Nephron progenitor cell (in vitro differentiated cells): ENCODE data around the gene REEP2.

Experiments
- DNase-seq: peaks from one replicate; pipeline ENCODE4 v3.0.0; 2021
- H3K27ac Mint-ChIP-seq: 2 replicates; pipeline ENCODE4 v1.8.0; 2021; ENCODE audit warnings: mild to moderate bottlenecking, moderate library complexity, mixed read lengths
- H3K27me3 Mint-ChIP-seq: 2 replicates; pipeline ENCODE4 v1.8.0; 2021; ENCODE audit warnings: mild to moderate bottlenecking, low read depth, mixed read lengths; ENCODE audit not compliant: poor library complexity
- H3K36me3 Mint-ChIP-seq: 2 replicates; pipeline ENCODE4 v1.8.0; 2021; ENCODE audit warnings: low read depth, mixed read lengths
- H3K4me1 Mint-ChIP-seq: 2 replicates; pipeline ENCODE4 v1.8.0; 2021; ENCODE audit warnings: mixed read lengths
- H3K4me3 Mint-ChIP-seq: 2 replicates; pipeline ENCODE4 v1.8.0; 2021; ENCODE audit warnings: mild to moderate bottlenecking, moderate library complexity, mixed read lengths
- H3K9me3 Mint-ChIP-seq: 2 replicates; pipeline ENCODE4 v1.8.0; 2021; ENCODE audit warnings: mild to moderate bottlenecking, moderate library complexity, mixed read lengths
- CTCF ChIP-seq: fragments of 200-600 bp; sonication (generic); IDR thresholded peaks from 2 replicates; pipeline ENCODE4 v1.5.0; 2021; ENCODE audit warnings: antibody characterized with exemption

REEP2 gene

GRCh38 chr5:138458384-138458783, 19.5 kb downstream of the REEP2 start:
- Mint-ChIP-seq H3K36me3 (no peaks in the 10 kb centered on the region), H3K9me3 (no peaks in the 10 kb centered on the region), H3K27me3 (peaks cover 17% of the 10 kb centered on the region), H3K4me1 (peaks cover 46% of the 10 kb centered on the region), H3K27ac (no peak overlapping the region), H3K4me3 (no peak overlapping the region)
- DNase-seq = no peak
- no peak for TF ChIP-seq CTCF

DNA sequence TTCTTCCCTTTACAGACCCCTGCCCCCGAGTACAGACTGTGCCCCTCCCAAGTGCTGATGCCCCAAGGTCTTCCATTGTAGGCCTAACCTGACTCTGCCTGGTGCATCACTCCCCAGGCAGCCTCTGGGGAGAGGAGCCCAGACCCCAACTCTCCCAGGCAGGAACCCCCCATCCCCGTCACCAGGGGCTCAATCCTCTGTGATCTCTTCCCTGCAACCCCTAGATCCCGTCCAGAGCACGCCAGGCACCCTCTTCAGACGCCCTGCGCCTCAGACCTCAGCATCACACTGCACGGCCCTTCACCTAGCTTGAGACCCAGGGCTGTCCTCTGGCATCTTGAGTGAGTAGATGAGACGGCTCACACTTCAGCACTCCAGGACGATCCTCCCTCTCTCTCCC, 20.0 kb downstream of the REEP2 start:
- Mint-ChIP-seq H3K36me3 (no peaks in the 10 kb centered on the region), H3K4me3 (no peak overlapping the region), H3K4me1 (peaks cover 50% of the 10 kb centered on the region), H3K27me3 (peaks cover 13% of the 10 kb centered on the region), H3K27ac (no peak overlapping the region), H3K9me3 (no peaks in the 10 kb centered on the region)
- no peak for TF ChIP-seq CTCF
- no peak for DNase-seq

GRCh38 chr5:138459311-138459933, 20.6 kb downstream of the REEP2 start:
- Mint-ChIP-seq H3K36me3 (no peaks in the 10 kb centered on the region), H3K4me3 (no peak overlapping the region), H3K27me3 (peaks cover 13% of the 10 kb centered on the region), H3K4me1 (peaks cover 51% of the 10 kb centered on the region), H3K27ac (no peak overlapping the region), H3K9me3 (no peaks in the 10 kb centered on the region)
- TF ChIP-seq CTCF = no peak
- DNase-seq = no peak

- H3K4me3 Mint-ChIP-seq = no peak overlapping the region
- H3K4me1 Mint-ChIP-seq = peaks cover 51% of the 10 kb centered on the region
- TF ChIP-seq CTCF = no peak
- peaks cover 9% of the 10 kb centered on the region for H3K27me3 Mint-ChIP-seq
- no peaks in the 10 kb centered on the region for H3K9me3 Mint-ChIP-seq
- no peaks in the 10 kb centered on the region for H3K36me3 Mint-ChIP-seq
- no peak for DNase-seq
- no peak overlapping the region for H3K27ac Mint-ChIP-seq
These were observed 21.3 kb downstream of the REEP2 start for GRCh38 chr5:138460032-138460693.

GRCh38 chr5:138461343-138462125, 22.7 kb downstream of the REEP2 start:
- H3K36me3 Mint-ChIP-seq = no peaks in the 10 kb centered on the region
- no peak overlapping the region for H3K4me3 Mint-ChIP-seq
- H3K27ac Mint-ChIP-seq = no peak overlapping the region
- peaks cover 53% of the 10 kb centered on the region for H3K4me1 Mint-ChIP-seq
- H3K9me3 Mint-ChIP-seq = no peaks in the 10 kb centered on the region
- H3K27me3 Mint-ChIP-seq = peaks cover 5% of the 10 kb centered on the region
- no peak for DNase-seq
- no peak for TF ChIP-seq CTCF
